IMR-90 (cell line): Measurements from ENCODE around the gene LRRC3C. TPM values are rescaled to one million over a fixed set of nuclear protein-coding genes. Genes with fewer than 3 reads are reported as not detected.

Experiments
- ATAC-seq: fragments of 200-7000 bp; cut with Tn5 transposase; 2 replicates; pipeline ENCODE4 v1.9.1; 2020; ENCODE audit warnings: low read depth, mild to moderate bottlenecking, moderate library complexity
- BruUV-seq: library from RNA; stranded (reverse); fragments of 400-500 nt; replicated peaks from 2 replicates; lab custom pipeline; 2021; lab: Mats Ljungman, UMichigan
- CTCF ChIA-PET: fragments of 300-600 bp; formaldehyde crosslinking; extraction: SDS; loops from one replicate; lab custom pipeline; 2021; ENCODE audit warnings: antibody characterized with exemption; lab: Yijun Ruan, JAX
- POLR2A ChIA-PET: fragments of 300-600 bp; sonication (Branson Sonifier 250); formaldehyde crosslinking; loops from one replicate; lab custom pipeline; 2022; ENCODE audit warnings: antibody characterized with exemption; ENCODE audit not compliant: unreplicated experiment; lab: Charles Lee
- DNase-seq: peaks from one replicate; pipeline ENCODE4 v3.0.0; 2013
- H2AFZ ChIP-seq: replicated peaks from 2 replicates; pipeline ENCODE3; 2013; ENCODE audit warnings: low read length, mild to moderate bottlenecking; ENCODE audit not compliant: poor library complexity
- H2AK5ac ChIP-seq: 2 replicates; pipeline ENCODE4 v1.6.1; 2013; ENCODE audit warnings: low read depth, low read length, inconsistent platforms
- H2AK9ac ChIP-seq: replicated peaks from 2 replicates; pipeline ENCODE3; 2013; ENCODE audit warnings: mild to moderate bottlenecking, low read depth, low read length, moderate library complexity; ENCODE audit not compliant: poor library complexity
- H2BK120ac ChIP-seq: 2 replicates; pipeline ENCODE4 v1.6.1; 2013; ENCODE audit warnings: low read depth, low read length, inconsistent platforms
- H2BK15ac ChIP-seq: 3 replicates; pipeline ENCODE4 v1.6.1; 2013; ENCODE audit warnings: low read depth, low read length, inconsistent platforms
- H2BK20ac ChIP-seq: 2 replicates; pipeline ENCODE4 v1.6.1; 2013; ENCODE audit warnings: low read depth, mild to moderate bottlenecking, inconsistent platforms, low read length, moderate library complexity
- H2BK5ac ChIP-seq: 2 replicates; pipeline ENCODE4 v1.6.1; 2013; ENCODE audit warnings: mild to moderate bottlenecking, low read depth, low read length, inconsistent platforms; ENCODE audit not compliant: poor library complexity, severe bottlenecking
- H3K14ac ChIP-seq: replicated peaks from 2 replicates; pipeline ENCODE4 v1.6.1; 2013; ENCODE audit warnings: low read depth, low read length, inconsistent platforms
- H3K18ac ChIP-seq: 2 replicates; pipeline ENCODE4 v1.6.1; 2013; ENCODE audit warnings: low read depth, low read length, control low read depth
- H3K23ac ChIP-seq: 2 replicates; pipeline ENCODE4 v1.6.1; 2013; ENCODE audit warnings: low read depth, low read length, inconsistent platforms
- H3K27ac ChIP-seq: 2 replicates; pipeline ENCODE4 v1.5.1; 2013; ENCODE audit warnings: mild to moderate bottlenecking, control low read depth, low read length; ENCODE audit not compliant: insufficient read depth
- H3K27me3 ChIP-seq: 2 replicates; pipeline ENCODE4 v1.6.1; 2013; ENCODE audit warnings: low read length; ENCODE audit not compliant: control insufficient read depth, insufficient read depth
- H3K36me3 ChIP-seq: 2 replicates; pipeline ENCODE4 v1.6.1; 2013; ENCODE audit warnings: low read length, mixed read lengths; ENCODE audit not compliant: control insufficient read depth, insufficient read depth
- H3K4ac ChIP-seq: 2 replicates; pipeline ENCODE4 v1.6.1; 2013; ENCODE audit warnings: low read depth, low read length, inconsistent platforms
- H3K4me1 ChIP-seq: 2 replicates; pipeline ENCODE4 v1.6.1; 2013; ENCODE audit warnings: low read length, mixed read lengths; ENCODE audit not compliant: control insufficient read depth, insufficient read depth
- H3K4me2 ChIP-seq: 2 replicates; pipeline ENCODE4 v1.6.1; 2013; ENCODE audit warnings: low read depth, mild to moderate bottlenecking, control low read depth, low read length, moderate library complexity
- H3K4me3 ChIP-seq: 2 replicates; pipeline ENCODE4 v1.5.1; 2013; ENCODE audit warnings: low read depth, mild to moderate bottlenecking, control low read depth, low read length, moderate library complexity; ENCODE audit not compliant: insufficient read depth
- H3K56ac ChIP-seq: 2 replicates; pipeline ENCODE4 v1.6.1; 2013; ENCODE audit warnings: low read length, inconsistent platforms; ENCODE audit not compliant: insufficient read depth; ENCODE audit errors: extremely low read depth
- H3K79me1 ChIP-seq, 2 experiments: 2 replicates each; pipeline ENCODE4 v1.6.1; 2013; ENCODE audit warnings: low read length in 2 of 2, inconsistent platforms in 1 of 2, low read depth in 1 of 2
- H3K9ac ChIP-seq: 2 replicates; pipeline ENCODE4 v1.6.1; 2013; ENCODE audit warnings: low read depth, low read length, control low read depth
- H3K9me1 ChIP-seq: 2 replicates; pipeline ENCODE4 v1.6.1; 2013; ENCODE audit warnings: low read length, inconsistent platforms; ENCODE audit not compliant: insufficient read depth
- H3K9me3 ChIP-seq: 2 replicates; pipeline ENCODE4 v1.6.1; 2013; ENCODE audit warnings: low read length; ENCODE audit not compliant: control insufficient read depth, insufficient read depth
- H4K20me1 ChIP-seq: 2 replicates; pipeline ENCODE4 v1.6.1; 2013; ENCODE audit warnings: low read length, inconsistent platforms; ENCODE audit not compliant: insufficient read depth
- H4K5ac ChIP-seq: 2 replicates; pipeline ENCODE4 v1.6.1; 2013; ENCODE audit warnings: mild to moderate bottlenecking, low read depth, low read length, control low read depth
- H4K8ac ChIP-seq, 2 experiments: 2 replicates each; pipeline ENCODE4 v1.6.1; 2013; ENCODE audit warnings: low read depth in 2 of 2, low read length in 2 of 2, control low read depth in 1 of 2, inconsistent platforms in 1 of 2
- H4K91ac ChIP-seq: 2 replicates; pipeline ENCODE4 v1.6.1; 2013; ENCODE audit warnings: low read depth, low read length, inconsistent platforms; ENCODE audit not compliant: insufficient read depth
- BHLHE40 ChIP-seq: fragments of 150-350 bp; IDR thresholded peaks from 2 replicates; pipeline ENCODE4 v1.6.1; 2016; ENCODE audit warnings: mild to moderate bottlenecking, low read depth, low read length
- CEBPB ChIP-seq: IDR thresholded peaks from 2 replicates; pipeline ENCODE4 v1.6.1; 2012; ENCODE audit warnings: low read depth, low read length, improper control_type of control experiment
- CHD1 ChIP-seq: IDR thresholded peaks from 2 replicates; pipeline ENCODE4 v1.6.1; 2012; ENCODE audit warnings: low read depth, low read length, improper control_type of control experiment
- CTCF ChIP-seq: conservative IDR thresholded peaks from 2 replicates; pipeline ENCODE4 v1.5.1; 2012; ENCODE audit warnings: mild to moderate bottlenecking, low read depth, low read length, improper control_type of control experiment
- ELK1 ChIP-seq: fragments of 150-350 bp; IDR thresholded peaks from 2 replicates; pipeline ENCODE4 v1.6.1; 2016; ENCODE audit warnings: low read depth, mild to moderate bottlenecking, low read length, moderate library complexity, borderline replicate concordance
- FOS ChIP-seq: fragments of 150-350 bp; IDR thresholded peaks from 2 replicates; pipeline ENCODE4 v1.6.1; 2016; ENCODE audit warnings: low read depth, low read length
- MAFK ChIP-seq: IDR thresholded peaks from 2 replicates; pipeline ENCODE4 v1.6.1; 2012; ENCODE audit warnings: low read depth, low read length, improper control_type of control experiment
- MAZ ChIP-seq: IDR thresholded peaks from 2 replicates; pipeline ENCODE4 v1.6.1; 2012; ENCODE audit warnings: low read depth, mild to moderate bottlenecking, low read length, improper control_type of control experiment, moderate library complexity, borderline replicate concordance
- MXI1 ChIP-seq: IDR thresholded peaks from 2 replicates; pipeline ENCODE4 v1.6.1; 2012; ENCODE audit warnings: low read depth, mild to moderate bottlenecking, low read length, moderate library complexity, borderline replicate concordance
- NFE2L2 ChIP-seq: fragments of 150-350 bp; IDR thresholded peaks from 2 replicates; pipeline ENCODE4 v1.6.1; 2016; ENCODE audit warnings: low read depth, mild to moderate bottlenecking, low read length
- POLR2A ChIP-seq: IDR thresholded peaks from 2 replicates; pipeline ENCODE4 v1.6.1; 2012; ENCODE audit warnings: mild to moderate bottlenecking, low read depth, low read length
- RAD21 ChIP-seq: IDR thresholded peaks from 2 replicates; pipeline ENCODE4 v1.6.1; 2012; ENCODE audit warnings: low read length, improper control_type of control experiment
- RCOR1 ChIP-seq: IDR thresholded peaks from 2 replicates; pipeline ENCODE4 v1.6.1; 2012; ENCODE audit warnings: mild to moderate bottlenecking, low read length, improper control_type of control experiment; ENCODE audit not compliant: insufficient replicate concordance
- RFX5 ChIP-seq: IDR thresholded peaks from 2 replicates; pipeline ENCODE4 v1.8.0; 2012; ENCODE audit warnings: low read depth, mild to moderate bottlenecking, low read length, moderate library complexity
- SMC3 ChIP-seq: fragments of 150-350 bp; IDR thresholded peaks from 2 replicates; pipeline ENCODE4 v1.6.1; 2016; ENCODE audit warnings: low read depth, mild to moderate bottlenecking, antibody characterized with exemption, low read length, moderate library complexity
- USF2 ChIP-seq: fragments of 150-350 bp; IDR thresholded peaks from 2 replicates; pipeline ENCODE4 v1.6.1; 2017; ENCODE audit warnings: mild to moderate bottlenecking, antibody characterized with exemption, low read length, low read depth
- WGBS, 2 experiments: methylation state at CpG; one replicate each; pipeline versions ENCODE4 v1.1.5 to v1.1.7; 2013; ENCODE audit warnings: missing lambda C conversion rate in 2 of 2; ENCODE audit not compliant: insufficient read length in 1 of 2; ENCODE audit errors: extremely low coverage in 2 of 2; 5-methylcytosine and 5-hydroxymethylcytosine counted together
- dilution Hi-C: fragments of 300-500 bp; cut with HindIII; formaldehyde crosslinking; loops from one replicate; pipeline ENCODE4 v1.14.3; 2018; ENCODE audit warnings: low sequenced_read_pairs; ENCODE audit not compliant: unreplicated experiment
- in situ Hi-C: fragments of 300-500 bp; cut with MboI; formaldehyde crosslinking; loops from 3 replicates; pipeline ENCODE4 v1.14.3; 2019; ENCODE audit warnings: low sequenced_read_pairs, inconsistent platforms, mixed read lengths
- intact Hi-C: fragments of 100-400 bp; cut with micrococcal nuclease; formaldehyde crosslinking; loops from 2 replicates; pipeline ENCODE4 v1.10.0; 2022
- polyA plus RNA-seq, 3 experiments: library from polyadenylated mRNA; depleted of rRNA; stranded (reverse); fragments of >200 nt; gene quantifications; 2 replicates each; pipeline ENCODE4 v1.2.3, GENCODE V29; 2012; ENCODE audit warnings: low replicate concordance in 1 of 3
- total RNA-seq: library from RNA; depleted of rRNA; stranded (reverse); fragments of >200 nt; gene quantifications from 2 replicates; pipeline ENCODE4 v1.2.3, GENCODE V29; 2012

The LRRC3C gene
- total and polyA plus RNA-seq, 2 of the 4 experiments (the other 2 are of a cell fraction): not detected

- in situ Hi-C loops: no loop called here
- no peak overlapping the region for H2BK20ac ChIP-seq
- no peak overlapping the region for H3K23ac ChIP-seq
- POLR2A ChIA-PET: no interaction called here
- no peak overlapping the region for H3K56ac ChIP-seq
- no peaks in the 10 kb centered on the region for H3K4me1 ChIP-seq
- TF ChIP-seq FOS (no peak), NFE2L2 (no peak), ELK1 (no peak), MXI1 (no peak), CTCF (peak; percentile 26; the same call in 1 of the 2 replicates), CHD1 (no peak), MAFK (no peak), POLR2A (no peak), BHLHE40 (no peak), SMC3 (peak; percentile 34; the same call in 1 of the 2 replicates), USF2 (no peak), MAZ (no peak), RFX5 (no peak), RAD21 (peak; percentile 34), CEBPB (no peak), RCOR1 (no peak)
- peaks cover 19% of the 10 kb centered on the region for H3K9me1 ChIP-seq
- no peak overlapping the region for H3K4me2 ChIP-seq
- H2BK5ac ChIP-seq: no peak overlapping the region
- no peak overlapping the region for H2AK9ac ChIP-seq
- CTCF ChIA-PET: no interaction called here
- no peak overlapping the region for H3K27ac ChIP-seq
- no peak overlapping the region for H4K8ac ChIP-seq
- peaks cover 28% of the 10 kb centered on the region for H3K36me3 ChIP-seq
- no peak overlapping the region for H2AK5ac ChIP-seq
- dilution Hi-C loops: no loop called here
- ATAC-seq: no peak
- WGBS, 2 experiments: 80% methylated on average over 1 of the region's 7 CpGs; no CpG with 5 or more reads in 1 of the 2 experiments
- no peaks in the 10 kb centered on the region for H4K20me1 ChIP-seq
- H2BK15ac ChIP-seq: no peak overlapping the region
- H2AFZ ChIP-seq: no peak overlapping the region
- H3K79me1 ChIP-seq: peaks cover 0 to 8% of the 10 kb centered on the region in 2 experiments; a peak in 2 of 4 replicates
- intact Hi-C loops: no loop called here
- H3K4ac ChIP-seq: no peak overlapping the region
- no peak overlapping the region for H2BK120ac ChIP-seq
- no peak overlapping the region for H3K9ac ChIP-seq
- no peaks in the 10 kb centered on the region for H3K27me3 ChIP-seq
- no TSS peak for BruUV-seq
- DNase-seq: peak; percentile 26
- no peak overlapping the region for H3K14ac ChIP-seq
- H3K4me3 ChIP-seq: no peak overlapping the region
- H4K91ac ChIP-seq: no peak overlapping the region
- H4K5ac ChIP-seq: no peak overlapping the region
- no peak overlapping the region for H3K18ac ChIP-seq
- no peaks in the 10 kb centered on the region for H3K9me3 ChIP-seq
Observed at GRCh38 chr17:39916918-39917317, 10.6 kb upstream of the LRRC3C start.
